HG03565 (cell line): ENCODE results near the gene CIPC.

Experiments used
- ATAC-seq: cut with Tn5 transposase; IDR thresholded peaks from one replicate; pipeline ENCODE4 v1.9.1; 2021; ENCODE audit warnings: mild to moderate bottlenecking, moderate library complexity; ENCODE audit not compliant: unreplicated experiment

Gene CIPC

DNA sequence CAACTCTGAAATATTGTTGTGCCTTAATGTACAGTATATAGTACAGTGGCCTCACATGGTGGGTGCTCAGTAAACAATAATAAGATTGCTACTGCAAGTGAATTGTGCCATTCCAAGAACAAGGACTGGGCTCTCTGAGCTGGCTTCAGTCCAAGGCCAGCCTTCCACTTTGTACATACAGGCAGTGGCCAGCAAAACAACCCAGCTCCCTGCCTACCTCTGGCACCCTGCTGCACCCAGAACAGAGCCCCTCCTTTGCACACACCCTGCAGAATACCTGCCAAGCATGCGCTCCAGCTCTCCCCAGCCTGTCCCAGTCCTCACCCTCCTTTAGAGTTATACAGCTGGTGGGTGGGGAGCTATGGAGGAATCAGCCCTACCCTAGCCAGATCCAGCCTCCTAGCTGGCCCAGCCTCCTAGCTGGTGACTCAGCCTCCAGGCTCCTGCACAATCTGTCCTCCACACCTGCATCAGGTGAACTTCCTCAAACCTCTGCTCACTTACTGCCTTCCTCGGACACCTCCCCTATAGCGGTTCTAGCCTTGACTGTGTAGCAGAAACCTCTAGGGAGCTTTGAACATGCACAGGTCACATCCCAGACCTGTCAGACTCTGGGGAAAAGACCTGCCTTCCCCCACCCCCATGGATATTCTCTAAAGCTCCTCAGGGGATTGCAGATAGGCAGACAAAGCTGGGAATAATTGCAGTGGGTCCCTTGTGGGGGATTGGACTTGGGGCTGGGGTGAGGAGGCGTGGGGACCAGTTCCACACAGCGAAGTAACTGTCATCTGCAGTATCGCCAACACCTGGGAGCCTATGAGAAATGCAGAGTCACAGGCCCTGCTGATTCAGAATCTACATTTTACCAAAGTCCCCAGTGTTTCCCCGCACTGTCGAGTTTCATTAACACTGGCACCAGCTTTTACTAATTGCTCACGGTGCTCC is 25.6 kb downstream of the CIPC start:
- ATAC-seq, result no peak

DNA sequence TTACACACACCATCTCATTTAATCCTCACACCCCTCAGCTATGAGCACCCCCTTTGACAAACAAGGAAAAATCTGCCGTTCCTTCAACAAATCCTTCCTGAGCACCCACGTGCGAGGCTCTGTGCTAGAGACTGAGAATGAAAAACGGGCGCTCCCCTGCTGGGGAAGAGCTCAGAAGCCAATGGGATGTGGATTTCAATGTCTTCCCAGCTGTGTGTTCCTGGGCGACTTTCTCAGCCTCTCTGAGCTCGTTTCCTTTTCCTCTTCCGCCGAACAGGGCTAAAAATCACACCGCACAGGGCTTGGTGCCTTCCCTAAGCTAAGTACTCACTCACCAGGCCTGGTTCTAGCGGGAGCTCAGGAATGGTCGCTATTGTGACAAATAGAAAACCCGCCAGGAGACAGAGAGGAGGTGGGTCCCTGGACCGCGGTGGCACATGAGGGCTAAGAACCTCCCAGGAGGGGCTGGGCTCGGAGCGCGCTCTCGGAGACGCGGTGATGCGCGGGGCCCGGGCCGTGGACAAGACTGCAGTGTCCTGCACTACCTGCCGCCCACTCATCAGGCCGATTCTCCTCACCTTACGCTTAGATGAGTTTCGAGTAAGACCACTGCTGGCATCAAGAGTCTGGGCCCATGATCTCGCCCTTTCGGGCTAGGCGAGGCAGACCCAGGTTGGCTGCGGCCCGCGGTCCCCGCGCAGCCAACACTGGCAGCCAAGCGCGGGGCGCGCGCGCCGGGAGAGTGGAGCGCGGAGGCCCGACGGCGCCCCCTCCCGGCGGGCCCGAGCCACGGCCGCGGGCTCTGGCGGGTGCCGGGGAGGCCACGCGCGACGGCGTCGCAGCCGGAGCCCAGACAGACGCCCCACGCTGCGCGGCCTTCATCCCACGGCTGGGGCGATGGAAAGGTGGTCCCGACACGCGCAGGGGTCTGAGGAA is 26.6 kb downstream of the CIPC start:
- no peak for ATAC-seq

DNA sequence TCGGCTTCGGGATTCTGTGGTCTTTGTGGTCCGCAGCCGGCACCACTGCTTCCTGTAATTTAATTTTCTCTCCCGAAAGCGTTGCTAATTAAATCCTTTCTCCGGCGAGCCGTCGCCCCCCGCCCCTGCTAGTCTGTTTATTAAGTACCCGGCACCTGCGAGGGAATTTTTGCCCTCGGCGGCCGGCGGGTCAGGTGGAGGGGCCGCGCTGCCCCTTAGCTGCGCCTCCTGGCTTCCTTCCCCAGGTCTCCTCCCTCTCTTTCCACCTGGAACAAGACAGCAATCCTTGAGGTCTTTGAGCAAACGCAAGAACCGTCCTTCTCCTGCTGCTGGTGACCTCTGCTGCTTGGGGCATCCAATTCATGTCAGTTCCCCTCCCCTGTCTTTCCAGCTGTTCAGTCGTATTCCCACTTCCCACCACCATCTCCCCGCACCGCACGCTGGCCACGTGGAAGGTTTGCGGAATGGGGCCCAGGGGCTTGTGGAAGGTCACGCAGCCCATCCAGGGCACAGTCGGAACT is 27.3 kb downstream of the CIPC start:
- ATAC-seq, result no peak

DNA sequence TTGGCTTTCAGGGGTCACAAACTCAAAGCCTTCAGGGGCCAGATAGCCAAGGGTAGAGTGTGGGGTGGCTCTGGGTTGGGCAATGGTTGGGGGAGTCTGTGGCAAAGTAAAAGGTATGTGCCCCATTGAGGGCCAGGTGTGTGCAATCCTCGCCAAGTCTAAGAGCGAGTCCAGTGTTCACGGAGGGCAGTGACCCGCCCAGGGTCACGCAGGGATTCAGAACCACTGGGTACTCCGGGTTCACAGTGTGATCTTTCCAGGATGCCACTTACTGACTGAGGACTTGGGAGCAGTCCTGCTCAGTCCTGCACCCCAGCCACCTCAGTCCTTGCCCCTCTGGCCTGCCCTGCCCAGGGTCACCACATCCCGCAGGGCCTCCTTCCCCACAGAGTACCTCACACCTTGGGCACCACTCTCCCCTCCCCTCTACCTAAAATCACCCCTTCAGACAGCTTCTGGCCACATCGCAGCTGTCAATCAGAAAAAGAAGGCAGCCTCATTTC is 27.8 kb downstream of the CIPC start:
- no peak for ATAC-seq

DNA sequence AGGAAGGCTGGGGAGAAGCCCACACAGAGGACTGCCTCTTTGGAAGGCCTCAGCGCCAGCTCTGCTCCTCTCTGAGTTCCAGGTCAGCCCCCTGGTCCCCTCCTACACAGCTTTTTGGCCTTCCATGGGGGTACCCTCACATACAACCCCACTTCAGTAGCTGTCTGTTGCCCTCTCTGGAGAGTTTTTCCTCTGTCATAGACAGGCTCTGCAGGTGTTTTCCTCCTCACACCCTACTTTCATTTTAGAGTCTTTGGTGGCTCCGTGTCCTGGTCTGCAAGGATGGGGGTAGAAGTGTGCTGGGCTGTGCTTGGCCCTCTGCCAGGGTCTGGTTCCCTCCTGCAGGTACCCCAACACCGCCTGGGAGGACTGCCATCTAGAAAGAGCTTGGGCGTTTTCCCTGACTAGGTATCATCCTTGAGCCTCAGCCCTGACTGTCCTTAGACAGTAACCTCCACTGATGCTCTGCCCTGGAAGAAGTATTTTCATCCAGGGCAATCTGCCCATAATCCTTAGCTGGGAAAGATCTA is 28.5 kb downstream of the CIPC start:
- no peak for ATAC-seq

DNA sequence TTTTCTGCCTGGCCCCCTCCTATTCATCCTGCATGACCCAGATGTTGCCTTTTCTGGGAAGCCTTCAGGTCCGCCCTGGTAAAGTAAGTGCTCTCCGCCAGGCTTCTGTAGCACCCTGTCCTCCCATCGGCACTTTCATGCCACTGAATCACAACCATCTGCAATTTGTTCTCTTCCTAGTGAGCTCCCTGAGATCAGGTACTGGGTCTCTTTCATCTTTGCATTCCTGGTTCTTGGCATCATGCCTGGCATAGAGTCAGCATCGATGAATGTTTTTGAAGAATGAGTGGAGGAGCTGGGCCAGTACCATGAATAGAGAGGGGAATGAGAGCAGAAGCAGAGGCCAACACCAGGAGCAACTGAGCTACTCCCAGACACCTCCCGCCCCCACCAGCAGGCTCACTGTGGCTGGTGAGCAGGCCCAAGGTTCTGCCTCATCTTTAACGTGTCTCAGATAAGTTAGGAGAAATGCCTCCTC is 30.4 kb downstream of the CIPC start:
- no peak for ATAC-seq

DNA sequence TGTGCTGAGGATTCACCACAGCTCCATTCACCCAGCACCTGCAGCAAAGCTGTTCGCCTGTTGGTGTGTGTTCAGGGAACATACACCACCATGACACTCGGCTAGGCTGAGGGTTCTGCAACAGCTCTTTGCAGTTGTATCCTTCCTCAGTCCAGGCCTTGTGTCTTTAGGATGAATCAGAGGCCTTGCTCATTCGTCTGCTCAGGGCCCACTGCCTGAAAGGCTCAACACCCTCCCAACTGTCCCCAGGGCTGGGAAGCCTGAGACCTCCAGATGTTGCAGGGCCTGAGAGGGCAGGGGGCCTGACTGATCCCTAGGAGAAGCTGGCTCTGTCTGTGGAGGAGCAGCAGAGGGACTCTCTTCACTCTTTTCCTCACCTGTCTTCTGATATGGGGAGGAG is 32.3 kb downstream of the CIPC start:
- no peak for ATAC-seq

DNA sequence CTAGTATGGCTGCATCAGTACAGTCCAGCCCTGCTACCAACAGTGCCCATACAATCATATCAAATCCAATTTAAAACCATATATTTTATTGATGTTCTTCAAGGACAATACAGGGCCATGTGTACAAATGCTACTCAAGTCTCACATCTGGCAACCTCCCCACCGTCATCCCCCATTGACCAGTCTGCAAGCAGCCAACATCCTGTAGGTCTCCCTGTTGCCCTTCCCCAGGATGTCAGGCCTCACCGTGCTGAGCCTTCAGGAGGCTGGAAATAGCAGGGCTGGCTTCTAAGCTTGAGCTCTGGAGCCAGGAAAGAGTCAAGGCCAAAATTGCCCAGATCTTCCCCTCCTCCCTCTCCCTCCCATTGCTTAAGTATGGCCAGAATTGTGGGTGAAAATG is 33.1 kb downstream of the CIPC start:
- no peak for ATAC-seq

DNA sequence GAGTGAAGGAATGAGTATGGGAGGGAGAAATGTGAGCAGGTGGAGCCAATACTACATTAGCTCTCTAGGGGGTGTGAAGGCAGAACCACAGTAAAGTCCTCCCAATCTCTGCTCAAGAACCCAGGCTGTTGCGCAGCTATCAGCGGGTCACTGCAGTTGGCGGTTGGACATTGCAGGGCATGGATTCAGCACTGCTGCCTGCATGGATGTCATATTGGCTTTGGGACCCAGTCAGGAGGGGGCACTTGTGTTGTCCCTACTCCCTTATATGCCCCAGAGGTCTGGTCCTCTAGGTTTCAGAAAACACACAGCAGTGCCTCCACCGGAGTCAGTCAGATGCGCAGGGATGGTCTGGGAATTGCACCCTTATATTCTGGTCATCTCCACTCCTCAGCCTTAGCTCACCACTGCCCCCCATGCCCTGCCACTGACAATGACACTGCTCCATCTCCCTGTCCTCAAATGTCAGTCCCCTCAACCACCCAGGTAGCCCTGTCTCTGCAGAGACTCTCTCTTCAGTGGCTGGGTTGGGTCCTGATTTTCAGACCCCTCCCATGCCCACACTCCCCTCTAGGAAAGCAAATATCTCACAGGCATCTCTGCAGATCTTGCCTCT is 33.9 kb downstream of the CIPC start:
- no peak for ATAC-seq

DNA sequence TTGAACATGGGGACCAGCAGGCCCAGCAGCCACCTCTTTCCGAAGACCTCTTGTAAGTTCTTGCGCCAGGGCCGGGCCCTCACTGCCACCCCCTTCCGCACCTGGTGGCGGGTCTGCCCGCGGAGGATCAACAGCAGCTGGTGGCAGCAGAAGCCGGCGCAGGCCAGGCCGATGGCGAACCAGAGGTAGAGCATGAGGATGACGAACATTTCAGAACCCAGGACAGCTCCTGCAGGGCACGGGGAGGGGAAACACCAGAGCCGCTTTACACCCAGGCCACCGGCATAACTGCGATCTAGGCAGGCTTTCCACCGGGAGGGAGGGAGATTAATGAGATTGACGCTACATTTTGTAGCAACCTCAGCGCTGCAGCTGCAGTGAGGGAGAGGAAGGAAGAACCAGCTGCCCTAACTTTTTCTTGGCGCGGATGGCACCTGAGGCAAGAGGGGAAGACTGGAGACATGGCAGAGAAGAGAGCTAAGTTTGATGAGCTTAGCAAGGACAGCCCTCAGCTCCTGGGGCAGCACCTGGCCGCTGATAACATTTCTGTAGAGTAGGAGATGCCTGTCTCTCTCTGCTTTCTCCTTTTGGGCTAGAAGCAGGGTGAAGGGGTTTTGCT is 35.8 kb downstream of the CIPC start:
- ATAC-seq, result no peak

DNA sequence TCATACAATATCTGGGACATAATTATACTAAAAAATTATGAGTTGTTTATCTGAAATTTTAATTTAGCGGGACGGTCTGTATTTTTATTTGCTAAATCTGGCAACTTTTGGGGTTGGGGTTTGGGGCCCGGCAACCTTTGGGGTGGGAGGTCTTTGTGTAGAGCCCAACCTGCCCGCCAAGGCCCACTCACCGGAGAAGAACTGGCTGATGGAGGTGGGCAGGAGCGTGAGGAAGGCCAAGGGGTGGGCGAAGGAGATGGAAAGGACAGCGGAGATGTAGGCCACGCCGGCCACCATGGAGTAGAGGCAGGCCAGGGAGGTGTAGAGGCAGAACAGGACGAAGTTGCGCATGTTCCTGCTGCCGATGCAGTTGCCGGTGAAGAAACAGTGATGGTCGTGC is 41.0 kb downstream of the CIPC start:
- ATAC-seq, result no peak

DNA sequence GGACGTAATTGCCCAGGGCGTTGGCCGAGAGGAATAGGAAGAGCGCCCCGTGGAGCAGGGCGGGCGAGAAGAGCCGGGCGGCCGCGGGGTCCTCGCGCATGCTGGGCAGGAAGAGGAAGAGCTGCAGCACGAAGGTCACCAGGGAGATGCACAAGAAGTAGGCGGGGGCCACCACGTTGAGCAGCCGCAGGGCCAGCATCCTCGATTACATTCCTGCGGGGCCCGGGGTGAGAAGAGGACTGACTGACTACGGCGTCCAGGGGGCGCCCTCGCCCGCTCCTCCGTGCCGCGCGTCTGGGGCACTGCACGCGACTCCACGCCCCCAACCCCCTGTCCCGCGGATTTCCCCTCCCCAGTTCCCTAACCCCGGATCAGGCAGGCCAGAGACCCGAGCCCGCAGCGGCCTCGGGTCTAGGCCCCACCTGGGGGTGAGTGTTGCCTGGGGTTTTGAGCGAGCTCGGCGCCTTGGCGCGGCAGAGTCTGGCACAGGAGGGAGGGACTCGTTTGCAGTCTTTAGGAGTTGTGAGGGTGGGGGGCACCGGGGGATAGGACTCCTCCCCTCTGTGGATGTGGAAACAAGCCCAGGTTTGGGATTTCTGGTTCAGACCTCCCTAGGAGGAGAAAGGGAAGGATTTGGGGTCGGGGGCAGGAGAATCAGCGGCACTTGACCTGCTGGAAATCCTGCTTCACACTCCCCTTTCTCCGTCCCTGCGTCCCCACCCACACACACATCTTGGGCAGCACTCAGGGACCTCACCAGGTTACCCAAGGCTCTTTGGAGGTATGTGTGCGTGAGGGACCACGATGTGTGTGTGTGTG is 41.7 kb downstream of the CIPC start:
- ATAC-seq, result no peak

DNA sequence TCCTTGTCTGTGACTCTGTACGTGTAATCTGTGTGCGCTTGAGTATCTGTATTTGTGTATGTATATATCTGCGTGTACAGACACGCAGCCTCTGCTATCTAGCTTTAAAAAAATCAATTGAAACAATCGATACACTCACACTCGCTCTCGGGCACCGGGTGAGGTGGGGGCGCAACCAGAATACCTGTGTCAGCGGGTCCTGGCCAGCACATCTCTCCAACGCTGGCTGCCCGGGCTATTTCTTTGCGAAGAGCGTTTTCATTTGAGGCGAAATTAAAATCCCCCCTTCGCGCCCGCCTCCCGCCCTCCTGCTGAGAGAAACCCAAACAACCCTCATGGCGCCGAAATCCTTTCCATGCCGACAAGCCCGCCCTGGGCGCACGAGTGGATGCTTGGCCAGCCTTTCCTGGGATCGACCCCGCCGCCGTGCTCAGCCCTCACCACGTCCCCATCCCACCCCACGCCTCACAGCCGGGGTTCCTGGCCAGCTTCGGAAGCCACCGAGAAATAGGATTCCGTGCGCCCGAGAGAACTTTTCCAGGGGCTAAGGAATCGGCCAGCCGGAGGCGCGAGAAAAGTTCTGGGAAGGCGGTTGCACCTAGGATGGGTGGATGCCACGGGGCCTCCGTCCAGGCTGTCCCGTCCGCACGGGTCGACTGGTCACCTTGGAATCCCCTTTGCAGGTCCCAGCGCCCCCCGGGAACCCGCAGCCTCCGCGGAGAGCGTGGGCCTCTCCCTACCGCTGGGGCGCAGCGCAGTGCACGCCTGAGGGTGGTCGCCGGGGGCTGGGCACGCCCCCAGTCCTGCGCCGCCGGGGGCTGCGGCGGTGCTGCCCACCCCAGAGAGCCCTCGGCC is 42.5 kb downstream of the CIPC start:
- no peak for ATAC-seq

DNA sequence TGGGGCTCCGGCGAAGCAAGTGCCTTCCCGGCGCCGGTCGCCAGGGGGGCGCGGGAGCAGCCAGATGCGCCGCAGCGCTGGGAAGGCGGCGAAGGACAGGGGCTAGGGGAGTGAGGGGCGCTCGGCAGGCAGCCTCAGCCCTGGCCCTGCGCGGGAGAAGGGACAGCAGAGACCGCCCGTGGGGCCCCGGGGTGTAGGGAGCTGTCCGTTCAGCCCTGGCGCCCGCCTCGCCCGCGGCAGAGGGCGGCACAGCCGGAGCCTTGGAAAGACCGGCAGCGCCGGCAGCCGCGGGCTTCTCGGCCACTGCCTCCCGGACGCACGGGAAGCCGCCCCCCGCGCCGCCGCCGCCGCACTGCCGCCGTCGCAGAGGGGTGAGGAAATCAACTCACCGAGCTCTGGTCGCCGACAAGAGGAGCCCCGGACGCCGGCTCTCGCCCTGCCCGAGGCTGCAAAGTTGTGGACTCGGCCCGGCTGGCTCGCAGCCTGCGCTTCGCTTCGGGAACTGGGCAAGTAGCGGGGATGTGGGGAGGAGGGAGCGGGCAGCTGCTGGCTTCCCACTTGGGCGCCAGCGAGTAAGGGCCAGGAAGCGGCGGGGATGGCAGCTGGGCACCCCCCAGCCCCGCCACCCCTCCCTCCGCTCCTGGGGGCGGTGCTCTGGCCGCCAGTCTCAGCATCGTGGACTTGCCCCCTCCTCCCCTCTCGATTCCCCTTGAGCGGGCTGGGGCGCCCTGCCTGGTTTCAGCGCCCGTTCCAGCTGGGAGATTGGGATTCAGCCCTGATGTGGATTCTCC is 43.4 kb downstream of the CIPC start, which contains the start of gene ZDHHC22:
ZDHHC22 (minus strand) TSS at position 578 of the 791 bp plus-strand sequence. CDS start 2,053 bp downstream, outside the sequence.
- no peak for ATAC-seq

DNA sequence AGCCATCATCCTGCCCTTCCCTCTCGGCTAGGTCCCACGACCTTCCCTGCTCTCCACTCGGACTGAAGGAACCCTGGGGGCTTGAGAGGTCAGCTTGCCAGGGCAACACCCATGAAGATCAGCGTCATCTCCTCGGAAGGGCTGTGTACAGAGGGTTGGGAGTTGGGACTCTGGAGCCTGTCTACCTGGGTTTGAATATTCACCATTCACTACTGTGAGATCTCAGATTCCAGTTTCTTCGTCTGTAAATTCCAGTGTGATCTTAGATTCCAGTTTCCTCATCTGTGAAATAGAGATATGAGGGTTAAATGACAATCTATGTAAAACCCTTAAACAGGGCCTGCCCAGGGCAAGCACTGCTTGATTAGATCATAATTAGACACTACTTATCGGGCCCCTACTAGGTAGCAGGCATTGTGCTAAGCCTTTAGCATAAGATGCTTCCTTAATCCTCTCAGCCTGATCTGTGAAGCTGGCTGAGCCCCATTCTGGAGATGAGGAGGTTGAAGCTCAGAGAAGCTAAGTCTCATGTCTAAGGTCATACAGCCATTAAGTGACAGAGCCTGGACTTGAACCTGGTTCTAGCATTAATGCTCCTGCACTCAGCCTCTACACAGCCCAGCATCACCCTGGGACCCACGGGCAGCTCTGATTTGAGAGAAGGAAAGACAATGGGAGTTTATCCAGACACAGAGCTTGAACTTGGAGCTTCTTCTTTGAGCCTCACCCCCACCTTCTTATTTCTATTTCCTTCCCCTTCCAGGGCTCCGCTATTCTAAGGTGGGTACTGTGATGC is 44.1 kb downstream of the CIPC start:
- ATAC-seq, result no peak

DNA sequence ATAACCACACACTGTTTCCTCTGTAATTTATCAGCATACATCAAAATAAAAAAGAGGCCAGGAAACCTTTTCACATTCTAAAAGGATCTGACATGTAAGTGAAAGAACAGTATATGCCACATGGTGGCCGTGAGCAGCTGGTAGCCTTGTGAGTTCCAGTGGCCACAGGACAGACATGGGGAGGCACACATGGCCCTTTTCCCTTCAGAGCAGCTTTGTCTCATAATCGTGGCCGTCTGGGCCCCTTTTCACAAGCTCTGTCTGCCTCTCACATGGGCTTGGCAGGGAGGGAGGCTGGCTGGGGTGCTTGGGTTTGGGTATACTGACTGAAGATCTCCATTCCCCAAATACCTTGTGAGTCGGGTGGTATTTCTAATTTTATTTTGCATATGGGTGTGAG is 45.0 kb downstream of the CIPC start:
- ATAC-seq, result no peak
